K562 (cell line): ENCODE results near the gene CCL24. TPM values are rescaled to one million over a fixed set of nuclear protein-coding genes. Genes with fewer than 3 reads are reported as not detected.

ENCODE experiments used
- AFF4 ChIP-seq: sonication (generic); formaldehyde crosslinking; IDR thresholded peaks from 2 replicates; pipeline ENCODE4 v1.8.0; 2023; ENCODE audit warnings: mild to moderate bottlenecking, missing genetic modification reagents
- ARID2 ChIP-seq: fragments of 450-650 bp; IDR thresholded peaks from 2 replicates; pipeline ENCODE4 v1.6.1; 2017; ENCODE audit warnings: antibody characterized with exemption, mild to moderate bottlenecking
- ATF7 ChIP-seq: fragments of 450-650 bp; IDR thresholded peaks from 2 replicates; pipeline ENCODE4 v1.7.1; 2014; ENCODE audit warnings: mild to moderate bottlenecking, moderate library complexity
- CBX8 ChIP-seq: fragments of 200-600 bp; sonication (generic); IDR thresholded peaks from 2 replicates; pipeline ENCODE4 v1.6.1; 2012; ENCODE audit warnings: borderline replicate concordance, mixed run types, low read depth, mild to moderate bottlenecking, moderate library complexity, mixed read lengths, low read length, control low read depth, inconsistent platforms; ENCODE audit not compliant: poor library complexity, severe bottlenecking; ENCODE audit errors: extremely low read depth
- GTF2B ChIP-seq: IDR thresholded peaks from 2 replicates; pipeline ENCODE4 v1.6.1; 2011; ENCODE audit not compliant: insufficient read length; ENCODE audit errors: extremely low read depth
- HDAC6 ChIP-seq: IDR thresholded peaks from 2 replicates; pipeline ENCODE4 v1.6.1; 2012; ENCODE audit warnings: low read depth, mild to moderate bottlenecking, control low read depth, inconsistent platforms, low read length, moderate library complexity
- HOXB6 ChIP-seq: fragments of 250-450 bp; sonication (Bioruptor Pico); IDR thresholded peaks from 2 replicates; pipeline ENCODE4 v1.5.1; 2022; ENCODE audit warnings: mild to moderate bottlenecking, borderline replicate concordance
- HSF4 ChIP-seq: fragments of 250-450 bp; sonication (Bioruptor Pico); IDR thresholded peaks from 2 replicates; pipeline ENCODE4 v2.1.2; 2022; ENCODE audit warnings: mild to moderate bottlenecking, moderate library complexity, borderline replicate concordance
- MBD2 ChIP-seq: sonication (generic); IDR thresholded peaks from 2 replicates; pipeline ENCODE4 v1.6.1; 2016; ENCODE audit warnings: low read depth, borderline replicate concordance
- MEIS2 ChIP-seq: fragments of 450-650 bp; IDR thresholded peaks from 2 replicates; pipeline ENCODE4 v1.6.1; 2014; ENCODE audit warnings: mild to moderate bottlenecking; ENCODE audit not compliant: partially characterized antibody
- NR4A1 ChIP-seq, 2 experiments: fragments of 250-450 bp in 1 of 2; fragments of 450-650 bp in 1 of 2; sonication (Bioruptor Pico) in 1 of 2; IDR thresholded peaks; 2 replicates each; pipeline versions ENCODE4 v1.4.0 to v1.6.1; 2016 to 2020; ENCODE audit warnings: mild to moderate bottlenecking in 2 of 2, missing compliant biosample characterization in 1 of 2, missing genetic modification characterization in 1 of 2, moderate library complexity in 1 of 2
- POLR2AphosphoS5 ChIP-seq: IDR thresholded peaks from 2 replicates; pipeline ENCODE4 v1.6.1; 2011; ENCODE audit warnings: mild to moderate bottlenecking, low read depth, low read length, moderate library complexity; ENCODE audit not compliant: control insufficient read depth, insufficient read depth
- PTTG1 ChIP-seq: fragments of 450-650 bp; IDR thresholded peaks from 2 replicates; pipeline ENCODE4 v1.6.1; 2016; ENCODE audit warnings: low read depth, mild to moderate bottlenecking, missing genetic modification characterization, missing compliant biosample characterization
- RBFOX2 ChIP-seq: fragments of 200-400 bp; formaldehyde crosslinking; IDR thresholded peaks from 2 replicates; pipeline ENCODE4 v1.6.1; 2017; ENCODE audit warnings: low read depth, mild to moderate bottlenecking, low read length, moderate library complexity
- SMARCA5 ChIP-seq: fragments of 450-650 bp; IDR thresholded peaks from 2 replicates; pipeline ENCODE4 v1.6.1; 2016
- SMARCB1 ChIP-seq: IDR thresholded peaks from 2 replicates; pipeline ENCODE4 v1.6.1; 2011; ENCODE audit warnings: improper control_type of control experiment, low read depth; ENCODE audit not compliant: insufficient read length
- TAF1 ChIP-seq: IDR thresholded peaks from 2 replicates; pipeline ENCODE4 v1.6.1; 2011; ENCODE audit warnings: mild to moderate bottlenecking, low read length, moderate library complexity; ENCODE audit not compliant: insufficient read depth, control insufficient read depth, severe bottlenecking; ENCODE audit errors: extremely low read depth
- ZBTB1 ChIP-seq: sonication (generic); formaldehyde crosslinking; IDR thresholded peaks from 2 replicates; pipeline ENCODE4 v1.8.1; 2023; ENCODE audit warnings: missing genetic modification reagents, low read depth, mild to moderate bottlenecking, borderline replicate concordance
- ZFX ChIP-seq: sonication (generic); formaldehyde crosslinking; IDR thresholded peaks from 2 replicates; pipeline ENCODE4 v1.8.0; 2022; ENCODE audit warnings: mild to moderate bottlenecking, missing genetic modification reagents, moderate library complexity
- ZNF449 ChIP-seq: fragments of 250-450 bp; sonication (Bioruptor Pico); IDR thresholded peaks from 2 replicates; pipeline ENCODE4 v1.8.0; 2022; ENCODE audit warnings: moderate library complexity, mild to moderate bottlenecking, inconsistent platforms
- polyA plus RNA-seq, 8 experiments: library from polyadenylated mRNA; depleted of rRNA in 4 of 8; stranded (reverse) in 5 of 8; unstranded in 3 of 8; fragments of >200 nt; fragmentation: Nextera tagmentation in 2 of 8; fragmentation: Illumina TruSeq in 1 of 8; extraction: Ambion mirVana in 2 of 8; extraction: Trizol in 1 of 8; gene quantifications; 2 replicates each; pipeline versions ENCODE4 v1.2.1 to v1.2.3, GENCODE V29; 2011 to 2014; ENCODE audit warnings: inconsistent platforms in 1 of 8, missing spikeins in 1 of 8
- total RNA-seq, 7 experiments: library from RNA; depleted of rRNA in 6 of 7; stranded (reverse); fragments of >200 nt in 6 of 7; fragmentation: Illumina TruSeq in 2 of 7; extraction: Trizol in 2 of 7; gene quantifications; 2 replicates each; pipeline versions ENCODE4 v1.2.1 to v1.2.3, GENCODE V29; 2011 to 2021; ENCODE audit warnings: low replicate concordance in 1 of 7

Gene CCL24
- total and polyA plus RNA-seq, 9 of the 15 experiments (the other 6 are each of a cell fraction or from before 2014, with no cell fraction given), result 0.45 to 3.6 (median 0.95) TPM; not detected in 1

DNA sequence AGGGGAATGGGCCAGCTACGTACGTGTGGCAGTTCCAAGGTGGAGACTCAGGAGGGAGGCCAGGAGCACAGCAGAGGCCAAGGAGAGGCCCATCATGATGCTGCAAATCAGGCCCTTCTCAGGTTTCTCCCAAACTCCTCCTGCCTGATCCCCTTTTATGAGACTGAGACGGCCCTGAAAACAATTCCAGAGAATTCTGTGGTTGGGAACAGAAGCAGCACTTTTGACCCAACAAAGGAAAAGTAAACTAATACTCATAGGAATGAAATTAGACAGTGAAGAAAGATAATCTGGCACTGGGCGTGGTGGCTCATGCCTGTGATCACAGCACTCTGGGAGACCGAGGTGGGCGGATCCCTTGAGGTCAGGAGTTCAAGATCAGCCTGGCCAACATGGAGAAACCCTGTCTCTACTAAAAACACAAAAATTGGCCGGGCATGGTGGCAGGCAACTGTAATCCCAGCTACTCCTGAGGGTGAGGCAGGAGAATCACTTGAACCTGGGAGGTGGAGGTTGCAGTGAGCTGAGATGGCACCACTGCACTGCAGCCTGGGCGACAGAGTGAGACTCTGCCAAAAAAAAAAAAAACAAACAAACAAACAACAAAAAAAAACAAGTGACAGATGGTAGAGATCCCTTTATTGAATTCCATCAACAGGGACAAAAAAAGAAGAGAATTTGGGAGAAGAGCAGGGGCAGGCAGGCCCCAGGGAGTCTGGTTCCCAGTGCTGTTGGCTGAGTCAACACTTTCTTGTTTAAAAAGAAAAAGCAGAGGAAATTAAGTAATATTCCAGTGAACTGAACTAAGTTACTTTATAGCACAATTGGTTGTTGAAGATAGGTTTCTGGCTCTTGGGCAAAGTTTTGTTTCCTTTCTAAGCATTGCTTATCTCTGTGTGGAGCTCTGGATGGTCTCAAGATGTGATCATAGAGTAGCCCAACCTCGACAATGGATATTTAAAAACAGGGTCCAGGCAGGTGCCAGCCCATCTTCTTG is 41.2 kb downstream of the CCL24 start, which contains the start of gene CCL26 (continued):
- TF ChIP-seq ZNF449 (no peak), SMARCB1 (no peak), NR4A1 (CRISPR knock-in tag; IDR thresholded peaks at IDR 0.05) (no peak), NR4A1 (tag; IDR thresholded peaks at IDR 0.05) (peak; percentile 88), CBX8 (no peak), ARID2 (no peak), SMARCA5 (peak; percentile 48; the same call in 1 of the 2 replicates), POLR2AphosphoS5 (no peak), MBD2 (no peak), HSF4 (CRISPR knock-in tag) (no peak), TAF1 (peak; percentile 9), ZBTB1 (no peak), ATF7 (peak; percentile 38; the same call in 1 of the 2 replicates), RBFOX2 (no peak), PTTG1 (tag) (no peak), HDAC6 (no peak), HOXB6 (no peak), GTF2B (no peak), MEIS2 (no peak), AFF4 (no peak), ZFX (CRISPR knock-in tag) (0 out of 2 replicates have a peak, but pooled peaks have one; percentile 3)
